SK-N-SH (cell line): ENCODE data around the gene BAG5. TPM values are rescaled to one million over a fixed set of nuclear protein-coding genes. Genes with fewer than 3 reads are reported as not detected.

Experiments used
- CTCF ChIA-PET: fragments of 300-600, 350-600 bp; formaldehyde crosslinking; extraction: SDS; loops from one replicate; lab custom pipeline; 2021; lab: Yijun Ruan, JAX
- POLR2A ChIA-PET: fragments of 350-600 bp; sonication (Branson Sonifier 250); formaldehyde crosslinking; extraction: SDS; loops from one replicate; lab custom pipeline; 2020; ENCODE audit warnings: antibody characterized with exemption, inconsistent platforms; lab: Yijun Ruan, JAX
- DNase-seq: peaks from one replicate; pipeline ENCODE4 v3.0.0; 2012
- H2AFZ ChIP-seq: fragments of 200-600 bp; sonication (generic); 2 replicates; pipeline ENCODE4 v1.8.1; 2016; ENCODE audit warnings: antibody characterized with exemption, mild to moderate bottlenecking, low read depth
- H3F3A ChIP-seq: fragments of 200-600 bp; sonication (generic); replicated peaks from 2 replicates; pipeline ENCODE3; 2016; ENCODE audit warnings: antibody characterized with exemption, mild to moderate bottlenecking; ENCODE audit not compliant: insufficient read depth
- H3K27ac ChIP-seq, 2 experiments: fragments of 200-500 bp in 1 of 2; fragments of 200-600 bp in 1 of 2; sonication (Bioruptor generic) in 1 of 2; sonication (generic), shearing (Covaris generic) in 1 of 2; 2 replicates each; pipeline versions ENCODE4 v1.5.1 to v1.6.1; 2014 to 2016; ENCODE audit warnings: low read depth in 2 of 2, inconsistent platforms in 1 of 2, low read length in 1 of 2, mild to moderate bottlenecking in 1 of 2, mixed read lengths in 1 of 2
- H3K27me3 ChIP-seq: fragments of 200-600 bp; sonication (generic), shearing (Covaris generic); 2 replicates; pipeline ENCODE4 v1.6.1; 2016; ENCODE audit warnings: mixed run types; ENCODE audit not compliant: insufficient read depth
- H3K36me3 ChIP-seq, 2 experiments: fragments of 200-500 bp in 1 of 2; fragments of 200-600 bp in 1 of 2; sonication (Bioruptor generic) in 1 of 2; sonication (generic) in 1 of 2; replicated peaks in 1 of 2; 2 replicates each; pipeline versions ENCODE3 to v1.5.1; 2014 to 2016; ENCODE audit warnings: low read length in 1 of 2, mild to moderate bottlenecking in 1 of 2; ENCODE audit not compliant: insufficient read depth in 2 of 2, control insufficient read depth in 1 of 2
- H3K4me1 ChIP-seq, 2 experiments: fragments of 200-500 bp in 1 of 2; fragments of 200-600 bp in 1 of 2; sonication (Bioruptor generic) in 1 of 2; sonication (generic), shearing (Covaris generic) in 1 of 2; 2 replicates each; pipeline versions ENCODE4 v1.5.1 to v1.6.1; 2014 to 2016; ENCODE audit warnings: low read depth in 1 of 2, low read length in 1 of 2, mixed run types in 1 of 2; ENCODE audit not compliant: insufficient read depth in 2 of 2, control insufficient read depth in 1 of 2
- H3K4me2 ChIP-seq: fragments of 200-600 bp; sonication (generic), shearing (Covaris generic); 2 replicates; pipeline ENCODE4 v1.6.1; 2017; ENCODE audit warnings: mixed run types
- H3K4me3 ChIP-seq, 2 experiments: fragments of 200-500 bp in 1 of 2; fragments of 200-600 bp in 1 of 2; sonication (Bioruptor generic) in 1 of 2; sonication (generic), shearing (Covaris generic) in 1 of 2; 2 replicates each; pipeline versions ENCODE4 v1.5.1 to v1.8.1; 2014 to 2016; ENCODE audit warnings: low read depth in 2 of 2, inconsistent platforms in 1 of 2, low read length in 1 of 2, mild to moderate bottlenecking in 1 of 2, mixed read lengths in 1 of 2, moderate library complexity in 1 of 2
- H3K79me2 ChIP-seq: fragments of 200-600 bp; sonication (generic); 2 replicates; pipeline ENCODE4 v1.8.1; 2017; ENCODE audit warnings: mild to moderate bottlenecking; ENCODE audit not compliant: insufficient read depth
- H3K9ac ChIP-seq: fragments of 200-600 bp; sonication (generic); 2 replicates; pipeline ENCODE4 v1.6.1; 2017; ENCODE audit warnings: mixed run types
- H3K9me2 ChIP-seq: fragments of 200-600 bp; sonication (generic); 2 replicates; pipeline ENCODE4 v1.6.1; 2017; ENCODE audit warnings: mixed run types
- H3K9me3 ChIP-seq: fragments of 200-600 bp; sonication (generic); 2 replicates; pipeline ENCODE4 v1.6.1; 2017; ENCODE audit warnings: mixed run types, mild to moderate bottlenecking, moderate library complexity
- H4K20me1 ChIP-seq: fragments of 200-600 bp; sonication (generic); 2 replicates; pipeline ENCODE4 v1.6.1; 2017; ENCODE audit warnings: mild to moderate bottlenecking, mixed run types; ENCODE audit not compliant: insufficient read depth
- EP300 ChIP-seq, 2 experiments: IDR thresholded peaks; 2 replicates each; pipeline versions ENCODE4 v1.4.0 to v1.6.1; 2012; ENCODE audit warnings: borderline replicate concordance in 1 of 2, low read depth in 1 of 2, low read length in 1 of 2
- EZH2phosphoT487 ChIP-seq: fragments of 200-600 bp; sonication (generic); IDR thresholded peaks from 2 replicates; pipeline ENCODE4 v1.6.1; 2017; ENCODE audit warnings: low read depth, mixed run types, mild to moderate bottlenecking, antibody characterized with exemption, moderate library complexity, borderline replicate concordance
- IRF3 ChIP-seq: fragments of 150-350 bp; IDR thresholded peaks from 2 replicates; pipeline ENCODE4 v1.6.1; 2016; ENCODE audit warnings: mild to moderate bottlenecking, low read depth, low read length
- NFIC ChIP-seq: IDR thresholded peaks from 2 replicates; pipeline ENCODE4 v1.4.0; 2012; ENCODE audit warnings: borderline replicate concordance
- NRF1 ChIP-seq: IDR thresholded peaks from 2 replicates; pipeline ENCODE4 v1.6.1; 2012; ENCODE audit warnings: low read depth, mild to moderate bottlenecking, low read length
- PBX3 ChIP-seq: IDR thresholded peaks from 2 replicates; pipeline ENCODE4; 2012
- POLR2AphosphoS5 ChIP-seq: IDR thresholded peaks from 2 replicates; pipeline ENCODE4 v1.6.1; 2012; ENCODE audit warnings: low read depth, low read length
- RAD21 ChIP-seq: IDR thresholded peaks from 2 replicates; pipeline ENCODE4 v1.6.1; 2012; ENCODE audit warnings: mild to moderate bottlenecking, low read length
- REST ChIP-seq: IDR thresholded peaks from 2 replicates; pipeline ENCODE4 v1.6.1; 2012; ENCODE audit warnings: mild to moderate bottlenecking, low read depth, low read length, moderate library complexity
- RFX5 ChIP-seq: IDR thresholded peaks from 2 replicates; pipeline ENCODE4 v1.6.1; 2012; ENCODE audit warnings: mild to moderate bottlenecking, improper control_type of control experiment, low read length
- RXRA ChIP-seq: IDR thresholded peaks from 2 replicates; pipeline ENCODE4 v1.4.0; 2012; ENCODE audit warnings: low read depth, mild to moderate bottlenecking, borderline replicate concordance
- SIN3A ChIP-seq: IDR thresholded peaks from 2 replicates; pipeline ENCODE4 v1.6.1; 2012; ENCODE audit warnings: low read depth, mild to moderate bottlenecking, low read length, moderate library complexity, borderline replicate concordance
- SMC3 ChIP-seq: IDR thresholded peaks from 2 replicates; pipeline ENCODE4 v1.6.1; 2012; ENCODE audit warnings: low read depth, low read length, improper control_type of control experiment
- TEAD4 ChIP-seq: IDR thresholded peaks from 2 replicates; pipeline ENCODE4 v1.4.0; 2012; ENCODE audit warnings: mild to moderate bottlenecking, borderline replicate concordance; ENCODE audit not compliant: insufficient read depth
- USF1 ChIP-seq: IDR thresholded peaks from 2 replicates; pipeline ENCODE4 v1.4.0; 2012; ENCODE audit warnings: low read depth, borderline replicate concordance
- YY1 ChIP-seq: IDR thresholded peaks from 2 replicates; pipeline ENCODE4 v1.4.0; 2012; ENCODE audit warnings: low read depth, mild to moderate bottlenecking
- ZBTB33 ChIP-seq: IDR thresholded peaks from 2 replicates; pipeline ENCODE4 v1.4.0; 2012; ENCODE audit warnings: low read depth, borderline replicate concordance
- WGBS: methylation state at CpG from one replicate; pipeline ENCODE4 v1.1.6; 2017; ENCODE audit warnings: low lambda C conversion rate; 5-methylcytosine and 5-hydroxymethylcytosine counted together
- polyA plus RNA-seq, 3 experiments: library from polyadenylated mRNA; depleted of rRNA; stranded (reverse); fragments of >200 nt; gene quantifications; 2 replicates each; pipeline ENCODE4 v1.2.3, GENCODE V29; 2012

The BAG5 gene
- polyA plus RNA-seq, 1 of the 3 experiments (the other 2 are of a cell fraction): 5.2 TPM

GRCh38 chr14:103581954-103582703 is 19.7 kb upstream of the BAG5 start:
- TF ChIP-seq RAD21 (no peak), EZH2phosphoT487 (no peak), NFIC (no peak), SMC3 (no peak), YY1 (no peak), RXRA (no peak), ZBTB33 (no peak), REST (no peak), NRF1 (no peak), RFX5 (no peak), POLR2AphosphoS5 (no peak), USF1 (no peak), SIN3A (no peak), EP300 (IDR thresholded peaks at IDR 0.05; ENCODE audit: borderline replicate concordance in 1 of 2, low read depth in 1 of 2, low read length in 1 of 2) (no peak), TEAD4 (no peak), PBX3 (no peak), IRF3 (no peak)
- WGBS: 95% methylated on average over 15 of the region's 26 CpGs

More at GRCh38 chr14:103581954-103582703, 19.7 kb upstream of the BAG5 start:
- H3K27ac ChIP-seq: no peak overlapping the region
- ChIA-PET POLR2A (no interaction called here), CTCF (no interaction called here)
- no peaks in the 10 kb centered on the region for H3K27me3 ChIP-seq
- H3K9me2 ChIP-seq: no peaks in the 10 kb centered on the region
- no peak overlapping the region for H3K4me3 ChIP-seq
- peaks cover 1 to 2% of the 10 kb centered on the region in 2 experiments; a peak in 2 of 4 replicates for H3K4me1 ChIP-seq
- no peaks in the 10 kb centered on the region; the same call in 1 of the 2 replicates for H4K20me1 ChIP-seq
- no peaks in the 10 kb centered on the region for H3K9me3 ChIP-seq
- H2AFZ ChIP-seq: no peak overlapping the region
- peaks cover 11 to 30% of the 10 kb centered on the region in 2 experiments for H3K36me3 ChIP-seq
- peaks cover 58% of the 10 kb centered on the region for H3K79me2 ChIP-seq
- no peak overlapping the region for H3K4me2 ChIP-seq
- no peak overlapping the region for H3K9ac ChIP-seq
- H3F3A ChIP-seq: peaks cover 11% of the 10 kb centered on the region
- no peak for DNase-seq
